ENCODE results near the gene NTNG2.

- TF ChIP-seq TAF1 (IDR thresholded peaks at IDR 0.05; ENCODE audit: borderline replicate concordance, insufficient read depth, low read length) = no peak
- TF ChIP-seq POLR2AphosphoS5 (IDR thresholded peaks at IDR 0.05; ENCODE audit: low read depth, low read length) = no peak
- no peak for TF ChIP-seq REST (IDR thresholded peaks at IDR 0.05; ENCODE audit: insufficient read depth in 1 of 2, low read depth in 2 of 2, low read length in 2 of 2)
- no peak for TF ChIP-seq FOXP2 (optimal IDR thresholded peaks at IDR 0.05; ENCODE audit: borderline replicate concordance, extremely low read depth, extremely low read length, insufficient read depth)
Observed at GRCh38 chr9:132152231-132152630, 9.6 kb upstream of the NTNG2 start.
